OCI-LY7 (cell line): ENCODE measurements around the gene TFCP2. TPM values are rescaled to one million over a fixed set of nuclear protein-coding genes. Genes with fewer than 3 reads are reported as not detected.

Source experiments
- BruUV-seq: library from RNA; stranded (reverse); fragments of 400-500 nt; replicated peaks from 2 replicates; lab custom pipeline; 2021; lab: Mats Ljungman, UMichigan
- CTCF ChIA-PET: fragments of 300-600 bp; sonication (Branson Sonifier 250); formaldehyde crosslinking; loops from one replicate; lab custom pipeline; 2022; ENCODE audit warnings: antibody characterized with exemption; ENCODE audit not compliant: unreplicated experiment; lab: Charles Lee
- POLR2A ChIA-PET: fragments of 300-600 bp; sonication (Branson Sonifier 250); formaldehyde crosslinking; loops from one replicate; lab custom pipeline; 2022; ENCODE audit warnings: antibody characterized with exemption; lab: Charles Lee
- DNase-seq: peaks from one replicate; pipeline ENCODE4 v3.0.0-alpha.2; 2015; ENCODE audit warnings: low spot score
- H2AFZ ChIP-seq: fragments of 200-600 bp; sonication (generic), shearing (Covaris generic); 2 replicates; pipeline ENCODE4 v1.6.1; 2014; ENCODE audit warnings: mild to moderate bottlenecking, antibody characterized with exemption, low read length, moderate library complexity
- H3K27ac ChIP-seq: fragments of 200-600 bp; sonication (generic); 2 replicates; pipeline ENCODE4 v1.5.1; 2014; ENCODE audit warnings: mixed run types, low read depth, mild to moderate bottlenecking, moderate library complexity, low read length, inconsistent platforms; ENCODE audit not compliant: poor library complexity, severe bottlenecking
- H3K36me3 ChIP-seq: fragments of 200-600 bp; sonication (generic); 2 replicates; pipeline ENCODE4 v1.6.1; 2014; ENCODE audit warnings: mild to moderate bottlenecking, antibody characterized with exemption, low read length, moderate library complexity, mixed read lengths; ENCODE audit not compliant: insufficient read depth
- H3K4me1 ChIP-seq: fragments of 200-600 bp; sonication (generic); 2 replicates; pipeline ENCODE4 v1.5.1; 2014; ENCODE audit warnings: mild to moderate bottlenecking, low read length; ENCODE audit not compliant: insufficient read depth, poor library complexity, severe bottlenecking
- H3K4me2 ChIP-seq: fragments of 200-600 bp; sonication (generic); 2 replicates; pipeline ENCODE4 v1.6.1; 2014; ENCODE audit warnings: mild to moderate bottlenecking, low read length
- H3K4me3 ChIP-seq: fragments of 200-600 bp; sonication (generic); 2 replicates; pipeline ENCODE4 v1.5.1; 2014; ENCODE audit warnings: mild to moderate bottlenecking, low read depth, low read length; ENCODE audit not compliant: poor library complexity, severe bottlenecking
- H3K79me2 ChIP-seq: fragments of 200-600 bp; sonication (generic); 2 replicates; pipeline ENCODE4 v1.6.1; 2016; ENCODE audit warnings: low read depth, mild to moderate bottlenecking, low read length, moderate library complexity, mixed read lengths; ENCODE audit not compliant: insufficient read depth
- H3K9me2 ChIP-seq: fragments of 200-600 bp; sonication (generic); 2 replicates; pipeline ENCODE4 v1.6.1; 2016; ENCODE audit warnings: mild to moderate bottlenecking, low read length, mixed read lengths; ENCODE audit not compliant: insufficient read depth
- H3K9me3 ChIP-seq: fragments of 200-600 bp; sonication (generic); 2 replicates; pipeline ENCODE4 v1.6.1; 2014; ENCODE audit warnings: mild to moderate bottlenecking, mixed run types, low read length, mixed read lengths
- H4K20me1 ChIP-seq: fragments of 200-600 bp; sonication (generic); 2 replicates; pipeline ENCODE4 v1.6.1; 2014; ENCODE audit warnings: mild to moderate bottlenecking, antibody characterized with exemption, low read length, moderate library complexity, mixed read lengths; ENCODE audit not compliant: insufficient read depth
- EZH2phosphoT487 ChIP-seq: fragments of 200-600 bp; sonication (generic); IDR thresholded peaks from 2 replicates; pipeline ENCODE4 v1.6.1; 2018; ENCODE audit warnings: low read depth, borderline replicate concordance, mild to moderate bottlenecking, mixed run types, antibody characterized with exemption, low read length, moderate library complexity, mixed read lengths
- intact Hi-C: fragments of 100-400 bp; cut with micrococcal nuclease; formaldehyde crosslinking; loops from one replicate; pipeline ENCODE4 v1.10.0; 2022; ENCODE audit not compliant: unreplicated experiment
- total RNA-seq, 2 experiments: library from RNA; depleted of rRNA in 1 of 2; stranded (reverse); fragments of >200 nt in 1 of 2; shearing (Covaris generic) in 1 of 2; gene quantifications; 2 replicates each; pipeline ENCODE4 v1.2.3, GENCODE V29; 2014 to 2022
- TF ChIP-seq, protein P1 (sequence below): fragments of 200-600 bp; sonication (generic); conservative IDR thresholded peaks from 2 replicates; pipeline ENCODE4 v1.5.1; 2014; ENCODE audit warnings: mild to moderate bottlenecking, antibody characterized with exemption, low read length, moderate library complexity, mixed read lengths

The TFCP2 gene
- total RNA-seq, 2 experiments from 2014 or later = 7.2 to 11.5 TPM

DNA sequence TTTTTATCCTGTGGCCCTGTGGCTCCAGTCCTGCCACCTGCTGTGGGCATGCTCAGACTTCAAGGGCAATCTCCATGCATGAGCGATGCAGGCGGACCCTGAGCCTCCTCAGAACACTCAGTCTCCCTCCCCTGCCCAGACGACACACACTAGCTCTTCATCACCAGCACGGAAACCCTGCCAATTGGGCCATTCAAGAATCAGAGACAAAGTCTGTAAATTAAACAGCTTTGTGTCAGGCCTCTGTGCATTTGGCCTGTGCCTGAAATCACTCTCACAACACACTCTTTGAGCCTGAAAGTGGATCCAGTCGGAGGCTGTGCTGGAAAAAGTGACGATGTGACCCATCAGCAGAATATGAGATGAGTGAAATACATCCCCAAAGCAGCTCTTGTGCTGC, 32.4 kb upstream of the TFCP2 start:
- Histone ChIP-seq H3K36me3 (no peaks in the 10 kb centered on the region), H3K27ac (no peak overlapping the region), H3K9me2 (no peaks in the 10 kb centered on the region), H2AFZ (no peak overlapping the region), H3K9me3 (no peaks in the 10 kb centered on the region), H3K4me2 (no peak overlapping the region), H3K4me3 (no peak overlapping the region), H3K4me1 (no peaks in the 10 kb centered on the region), H3K79me2 (no peaks in the 10 kb centered on the region), H4K20me1 (no peaks in the 10 kb centered on the region)
- no TSS peak for BruUV-seq
- no peak for DNase-seq
- intact Hi-C loops = no loop called here
- ChIA-PET POLR2A (interaction anchor here (0.7 kb wide), 1 partner anchor 106 kb away, joined by 3 read pairs; no protein-coding TSS in a partner anchor), CTCF (interaction anchor here (1.1 kb wide), 1 partner anchor 17 kb away, joined by 3 read pairs; no protein-coding TSS in a partner anchor)
- TF ChIP-seq, protein P1, sequence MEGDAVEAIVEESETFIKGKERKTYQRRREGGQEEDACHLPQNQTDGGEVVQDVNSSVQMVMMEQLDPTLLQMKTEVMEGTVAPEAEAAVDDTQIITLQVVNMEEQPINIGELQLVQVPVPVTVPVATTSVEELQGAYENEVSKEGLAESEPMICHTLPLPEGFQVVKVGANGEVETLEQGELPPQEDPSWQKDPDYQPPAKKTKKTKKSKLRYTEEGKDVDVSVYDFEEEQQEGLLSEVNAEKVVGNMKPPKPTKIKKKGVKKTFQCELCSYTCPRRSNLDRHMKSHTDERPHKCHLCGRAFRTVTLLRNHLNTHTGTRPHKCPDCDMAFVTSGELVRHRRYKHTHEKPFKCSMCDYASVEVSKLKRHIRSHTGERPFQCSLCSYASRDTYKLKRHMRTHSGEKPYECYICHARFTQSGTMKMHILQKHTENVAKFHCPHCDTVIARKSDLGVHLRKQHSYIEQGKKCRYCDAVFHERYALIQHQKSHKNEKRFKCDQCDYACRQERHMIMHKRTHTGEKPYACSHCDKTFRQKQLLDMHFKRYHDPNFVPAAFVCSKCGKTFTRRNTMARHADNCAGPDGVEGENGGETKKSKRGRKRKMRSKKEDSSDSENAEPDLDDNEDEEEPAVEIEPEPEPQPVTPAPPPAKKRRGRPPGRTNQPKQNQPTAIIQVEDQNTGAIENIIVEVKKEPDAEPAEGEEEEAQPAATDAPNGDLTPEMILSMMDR = no peak
- TF ChIP-seq EZH2phosphoT487 = no peak

DNA sequence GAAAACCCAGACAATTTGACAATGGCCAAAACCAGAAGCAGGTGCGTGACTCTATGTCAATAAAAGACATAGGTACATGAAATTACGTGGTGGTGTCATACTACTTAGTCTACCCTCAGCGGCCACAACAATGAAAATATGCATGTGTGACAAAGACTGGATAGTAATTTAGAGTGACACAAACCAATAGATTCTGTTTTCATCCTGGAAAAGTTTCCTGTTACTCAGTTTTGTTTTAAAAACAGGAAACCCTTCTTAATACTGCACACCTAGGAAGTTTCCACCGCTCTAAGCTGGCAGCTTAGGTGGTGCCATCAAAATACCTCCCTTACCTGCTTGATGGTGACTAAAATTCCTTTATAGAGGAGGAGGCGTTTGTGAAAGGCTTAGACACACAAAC, 29.8 kb upstream of the TFCP2 start:
- Histone ChIP-seq H3K4me3 (no peak overlapping the region), H3K36me3 (no peaks in the 10 kb centered on the region), H3K79me2 (no peaks in the 10 kb centered on the region), H3K9me2 (no peaks in the 10 kb centered on the region), H3K4me2 (no peak overlapping the region), H3K9me3 (no peaks in the 10 kb centered on the region), H3K27ac (no peak overlapping the region), H2AFZ (no peak overlapping the region), H3K4me1 (no peaks in the 10 kb centered on the region), H4K20me1 (no peaks in the 10 kb centered on the region)
- ChIA-PET POLR2A (no interaction called here), CTCF (no interaction called here)
- no TSS peak for BruUV-seq
- intact Hi-C loops = no loop called here
- DNase-seq = no peak
- TF ChIP-seq, protein P1 = no peak
- no peak for TF ChIP-seq EZH2phosphoT487

DNA sequence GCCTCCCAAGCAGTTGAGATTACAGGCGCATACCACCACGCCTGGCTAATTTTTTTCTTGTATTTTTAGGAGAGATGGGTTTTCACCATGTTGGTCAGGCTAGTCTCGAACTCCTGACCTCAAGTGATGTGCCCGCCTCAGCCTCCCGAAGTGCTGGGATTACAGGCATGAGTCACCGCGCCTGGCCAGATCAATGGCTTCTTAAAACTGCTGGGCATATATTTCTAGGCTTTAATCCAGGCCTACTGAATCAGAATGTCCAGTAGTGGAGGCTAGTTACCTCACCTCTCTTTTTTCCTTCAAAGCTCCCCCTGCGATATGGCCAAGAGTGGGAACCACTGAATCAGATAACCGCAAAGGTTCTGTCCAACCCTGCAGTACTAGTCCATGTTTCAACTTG, 27.9 kb upstream of the TFCP2 start:
- H3K4me1 ChIP-seq = no peaks in the 10 kb centered on the region
- H3K4me2 ChIP-seq = no peak overlapping the region
- no peaks in the 10 kb centered on the region for H3K36me3 ChIP-seq
- H4K20me1 ChIP-seq = no peaks in the 10 kb centered on the region
- POLR2A ChIA-PET = no interaction called here
- no peaks in the 10 kb centered on the region for H3K9me2 ChIP-seq
- TF ChIP-seq EZH2phosphoT487 = no peak
- TF ChIP-seq, protein P1 = no peak
- H3K4me3 ChIP-seq = no peak overlapping the region
- no peak overlapping the region for H2AFZ ChIP-seq
- no peaks in the 10 kb centered on the region for H3K9me3 ChIP-seq
- no peaks in the 10 kb centered on the region for H3K79me2 ChIP-seq
- no peak for DNase-seq
- H3K27ac ChIP-seq = no peak overlapping the region
- CTCF ChIA-PET = no interaction called here
- intact Hi-C loops = no loop called here
- BruUV-seq = no TSS peak
